Renal cortex interstitium (tissue), 11 donors: ENCODE results near the gene DPH2. TPM values are rescaled to one million over a fixed set of nuclear protein-coding genes. Genes with fewer than 3 reads are reported as not detected.

ENCODE experiments used
- DNase-seq, 11 donors: peaks; one replicate each; pipeline ENCODE4 v3.0.0-alpha.2; 2013; ENCODE audit warnings: low read depth in 9 of 11, low spot score in 4 of 11; ENCODE audit errors: extremely low read depth in 1 of 11
- polyA plus RNA-seq, 3 donors: library from polyadenylated mRNA; unstranded; fragments of 120-200 nt; gene quantifications; one replicate each; pipeline ENCODE4 v1.2.1, GENCODE V29; 2013; ENCODE audit not compliant: insufficient read length in 3 of 3

Gene DPH2
- polyA plus RNA-seq, 3 donors = 21.4 to 23.7 (median 22.4) TPM

GRCh38 chr1:44014365-44015104 lies 44.7 kb downstream of the DPH2 start:
- DNase-seq = no peak

DNA sequence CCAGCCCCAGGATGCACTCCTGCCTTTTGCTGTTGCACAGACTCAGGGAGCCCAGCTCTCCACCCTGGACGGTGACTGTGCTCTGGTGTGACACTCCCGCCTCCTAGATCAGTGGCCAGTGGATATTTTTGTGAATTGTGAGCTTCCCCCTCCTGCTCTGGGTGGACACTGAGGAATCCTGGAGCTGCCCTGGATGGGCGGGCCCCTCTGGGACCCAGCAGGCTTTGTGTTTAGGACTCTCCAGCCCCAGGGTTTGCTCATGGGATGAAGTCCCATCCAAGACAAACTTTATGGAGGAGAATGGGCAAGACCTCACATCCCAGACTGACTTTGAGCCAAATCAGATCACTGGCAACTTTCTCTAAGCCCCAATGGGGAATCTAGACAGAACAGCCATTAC lies 45.4 kb downstream of the DPH2 start:
- DNase-seq = no peak

GRCh38 chr1:44016041-44016889 lies 46.5 kb downstream of the DPH2 start:
- no peak for DNase-seq

GRCh38 chr1:44016890-44017400 lies 47.1 kb downstream of the DPH2 start:
- no peak for DNase-seq

DNA sequence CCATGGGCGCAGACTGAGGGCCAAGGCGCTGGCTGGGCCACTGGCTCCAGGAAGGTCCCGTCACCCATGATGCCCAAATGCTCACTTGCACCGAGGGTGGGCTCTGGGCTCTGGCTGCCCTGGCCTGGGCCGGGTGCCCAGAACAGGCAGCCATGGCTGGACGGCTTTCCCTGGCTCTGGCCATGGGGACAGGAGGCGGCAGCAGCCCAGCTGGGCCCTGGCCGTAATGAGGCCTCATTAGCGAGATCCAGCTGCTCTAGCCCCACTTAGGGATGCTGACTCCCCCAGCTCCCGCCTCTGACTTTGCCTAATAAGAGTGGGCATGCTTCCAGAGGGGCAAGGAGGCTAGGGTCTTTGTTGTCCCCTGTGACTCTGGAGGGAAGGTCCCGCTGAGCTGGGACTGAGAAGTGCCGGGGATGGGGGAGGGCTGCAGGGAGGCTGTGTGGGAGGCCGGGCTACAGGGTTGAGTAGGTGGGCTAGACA lies 49.7 kb downstream of the DPH2 start:
- DNase-seq = no peak

DNA sequence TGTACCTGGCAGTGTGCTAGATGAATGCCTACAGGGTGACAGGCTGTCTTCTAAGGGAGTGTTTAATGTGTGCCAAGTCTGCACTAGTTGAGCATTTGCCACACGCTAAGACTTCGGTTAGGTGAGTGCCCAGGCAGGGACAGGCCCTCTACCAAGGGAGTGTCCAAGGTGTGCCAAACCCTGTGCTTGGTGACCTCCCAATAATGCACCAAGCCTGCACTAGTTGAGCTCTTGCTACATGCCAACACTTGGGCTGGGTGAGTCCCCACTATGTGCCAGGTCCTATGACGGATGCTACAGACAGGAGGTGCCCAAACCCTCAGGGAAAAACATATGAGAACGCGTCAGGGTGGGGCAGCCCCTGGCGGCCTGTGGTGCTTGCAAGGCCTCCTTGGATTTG lies 50.7 kb downstream of the DPH2 start:
- no peak for DNase-seq

DNA sequence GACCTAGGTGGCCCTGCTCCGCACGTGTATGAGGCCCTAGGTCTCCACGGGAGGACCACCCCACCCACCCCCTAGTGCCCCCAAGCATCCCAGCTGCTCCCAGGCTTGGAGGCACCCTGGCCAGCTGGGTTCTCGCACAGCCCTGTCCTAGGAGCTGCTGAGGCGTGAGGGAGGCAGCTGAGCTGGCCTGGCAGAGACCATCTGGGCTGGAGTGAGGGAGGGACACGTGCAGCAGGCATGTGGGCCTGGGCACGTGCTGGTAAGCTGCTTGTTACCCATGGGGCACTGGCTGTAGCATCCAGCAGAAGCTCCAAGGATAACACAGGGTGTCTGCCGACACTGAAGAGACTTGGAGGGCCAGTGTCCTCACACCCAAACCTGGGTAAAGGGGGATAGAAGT lies 51.3 kb downstream of the DPH2 start:
- DNase-seq = no peak

- no peak for DNase-seq
These were observed 51.9 kb downstream of the DPH2 start for GRCh38 chr1:44021581-44022321.

Other genes with a start within 250 kb of the DPH2 start
- gene ARTN, start 36.2 kb upstream of the DPH2 start, polyA plus RNA-seq = 1 to 10 TPM; 1.4 to 4.3 (median 1.9) TPM
- gene IPO13, start 23.1 kb upstream of the DPH2 start, polyA plus RNA-seq = 10 to 100 TPM; 36.9 to 43.5 (median 41.8) TPM
- gene ATP6V0B, start 5.0 kb downstream of the DPH2 start, polyA plus RNA-seq = 100 to 1,000 TPM; 116 to 158 (median 156) TPM
- 10 to 100 TPM; 29.5 to 46.9 (median 38.4) TPM for gene B4GALT2, start 9.2 kb downstream of the DPH2 start, polyA plus RNA-seq
- gene CCDC24, start 21.6 kb downstream of the DPH2 start, polyA plus RNA-seq = 10 to 100 TPM; 14.6 to 27.6 (median 19.3) TPM
- 1 to 10 TPM; 5.7 to 8.0 (median 7.2) TPM for gene SLC6A9, start 61.5 kb downstream of the DPH2 start, polyA plus RNA-seq
- gene KLF17, start 148.8 kb downstream of the DPH2 start, polyA plus RNA-seq = under 1 TPM in 1 of 3 donors, not detected in 2; 0.05 TPM
- gene KLF18, start 171.6 kb downstream of the DPH2 start, polyA plus RNA-seq = not detected
- 10 to 100 TPM; 56.6 to 67.9 (median 59.5) TPM for gene DMAP1, start 243.5 kb downstream of the DPH2 start, polyA plus RNA-seq